ENCODE measurements around the gene DSCAM.

Gene DSCAM

GRCh38 chr21:40049931-40050290, 797.0 kb downstream of the DSCAM start:
- TF ChIP-seq, protein P1, sequence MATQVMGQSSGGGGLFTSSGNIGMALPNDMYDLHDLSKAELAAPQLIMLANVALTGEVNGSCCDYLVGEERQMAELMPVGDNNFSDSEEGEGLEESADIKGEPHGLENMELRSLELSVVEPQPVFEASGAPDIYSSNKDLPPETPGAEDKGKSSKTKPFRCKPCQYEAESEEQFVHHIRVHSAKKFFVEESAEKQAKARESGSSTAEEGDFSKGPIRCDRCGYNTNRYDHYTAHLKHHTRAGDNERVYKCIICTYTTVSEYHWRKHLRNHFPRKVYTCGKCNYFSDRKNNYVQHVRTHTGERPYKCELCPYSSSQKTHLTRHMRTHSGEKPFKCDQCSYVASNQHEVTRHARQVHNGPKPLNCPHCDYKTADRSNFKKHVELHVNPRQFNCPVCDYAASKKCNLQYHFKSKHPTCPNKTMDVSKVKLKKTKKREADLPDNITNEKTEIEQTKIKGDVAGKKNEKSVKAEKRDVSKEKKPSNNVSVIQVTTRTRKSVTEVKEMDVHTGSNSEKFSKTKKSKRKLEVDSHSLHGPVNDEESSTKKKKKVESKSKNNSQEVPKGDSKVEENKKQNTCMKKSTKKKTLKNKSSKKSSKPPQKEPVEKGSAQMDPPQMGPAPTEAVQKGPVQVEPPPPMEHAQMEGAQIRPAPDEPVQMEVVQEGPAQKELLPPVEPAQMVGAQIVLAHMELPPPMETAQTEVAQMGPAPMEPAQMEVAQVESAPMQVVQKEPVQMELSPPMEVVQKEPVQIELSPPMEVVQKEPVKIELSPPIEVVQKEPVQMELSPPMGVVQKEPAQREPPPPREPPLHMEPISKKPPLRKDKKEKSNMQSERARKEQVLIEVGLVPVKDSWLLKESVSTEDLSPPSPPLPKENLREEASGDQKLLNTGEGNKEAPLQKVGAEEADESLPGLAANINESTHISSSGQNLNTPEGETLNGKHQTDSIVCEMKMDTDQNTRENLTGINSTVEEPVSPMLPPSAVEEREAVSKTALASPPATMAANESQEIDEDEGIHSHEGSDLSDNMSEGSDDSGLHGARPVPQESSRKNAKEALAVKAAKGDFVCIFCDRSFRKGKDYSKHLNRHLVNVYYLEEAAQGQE (IDR thresholded peaks at IDR 0.05; ENCODE audit: insufficient replicate concordance, low read depth): no peak
- TF ChIP-seq SPI1 (IDR thresholded peaks at IDR 0.05; ENCODE audit: borderline replicate concordance, low read depth) (no peak), GABPA (IDR thresholded peaks at IDR 0.05; ENCODE audit: low read depth) (no peak), POLR2AphosphoS5 (IDR thresholded peaks at IDR 0.05; ENCODE audit: low read depth) (no peak)
- TF ChIP-seq, protein P2, sequence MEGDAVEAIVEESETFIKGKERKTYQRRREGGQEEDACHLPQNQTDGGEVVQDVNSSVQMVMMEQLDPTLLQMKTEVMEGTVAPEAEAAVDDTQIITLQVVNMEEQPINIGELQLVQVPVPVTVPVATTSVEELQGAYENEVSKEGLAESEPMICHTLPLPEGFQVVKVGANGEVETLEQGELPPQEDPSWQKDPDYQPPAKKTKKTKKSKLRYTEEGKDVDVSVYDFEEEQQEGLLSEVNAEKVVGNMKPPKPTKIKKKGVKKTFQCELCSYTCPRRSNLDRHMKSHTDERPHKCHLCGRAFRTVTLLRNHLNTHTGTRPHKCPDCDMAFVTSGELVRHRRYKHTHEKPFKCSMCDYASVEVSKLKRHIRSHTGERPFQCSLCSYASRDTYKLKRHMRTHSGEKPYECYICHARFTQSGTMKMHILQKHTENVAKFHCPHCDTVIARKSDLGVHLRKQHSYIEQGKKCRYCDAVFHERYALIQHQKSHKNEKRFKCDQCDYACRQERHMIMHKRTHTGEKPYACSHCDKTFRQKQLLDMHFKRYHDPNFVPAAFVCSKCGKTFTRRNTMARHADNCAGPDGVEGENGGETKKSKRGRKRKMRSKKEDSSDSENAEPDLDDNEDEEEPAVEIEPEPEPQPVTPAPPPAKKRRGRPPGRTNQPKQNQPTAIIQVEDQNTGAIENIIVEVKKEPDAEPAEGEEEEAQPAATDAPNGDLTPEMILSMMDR (IDR thresholded peaks at IDR 0.05; ENCODE audit: insufficient read depth, low read length): no peak

DNA sequence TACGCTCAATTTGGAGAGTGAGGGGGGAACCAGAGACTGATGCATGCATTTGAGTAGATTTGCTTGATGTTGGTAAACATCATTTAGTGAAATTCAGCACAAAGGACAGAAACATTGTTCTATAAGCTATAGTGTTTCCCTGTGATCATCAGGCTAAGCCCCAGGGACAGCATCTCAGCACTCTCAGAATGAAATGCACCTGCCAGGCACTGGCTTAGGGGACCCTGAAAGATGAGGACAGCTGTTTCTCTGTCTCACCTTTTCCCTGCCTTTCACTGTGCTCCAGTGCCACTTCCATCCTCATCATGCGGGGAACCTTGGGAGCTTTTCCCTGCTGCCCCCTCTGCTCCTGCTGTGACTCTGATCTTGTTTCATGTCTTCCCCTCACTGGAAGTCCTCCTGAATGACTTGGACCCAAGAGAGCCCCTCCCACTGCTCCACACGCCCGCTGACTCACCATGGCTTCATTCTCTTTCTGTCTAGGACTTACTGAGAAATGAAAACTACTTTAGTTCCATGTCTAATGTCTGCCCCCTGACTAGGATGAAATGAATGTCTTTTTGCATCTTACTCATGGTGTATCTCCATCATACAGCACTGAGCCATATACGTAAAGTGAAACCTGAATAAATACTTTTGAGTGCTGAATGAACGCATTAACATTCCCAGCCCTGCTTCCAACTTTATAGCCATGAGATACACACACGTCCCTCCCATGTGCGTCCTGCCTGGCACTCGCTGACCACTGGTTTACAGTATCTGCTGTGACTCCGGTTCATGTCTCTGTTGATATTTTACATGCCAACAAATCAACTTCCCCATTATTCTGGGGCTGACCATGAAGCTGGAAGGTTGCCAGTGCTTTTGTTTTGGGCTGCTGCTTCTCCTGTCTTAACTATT, 797.7 kb downstream of the DSCAM start:
- H3K4me3 ChIP-seq (replicated peaks; ENCODE audit: insufficient read depth, low read length): no peak overlapping the region
- no peaks in the 10 kb centered on the region for H3K27me3 ChIP-seq (ENCODE audit: insufficient read depth, poor library complexity, severe bottlenecking)
- H3K27ac ChIP-seq (replicated peaks): no peak overlapping the region
- TF ChIP-seq, protein P2 (IDR thresholded peaks at IDR 0.05; ENCODE audit: insufficient read depth, low read length): no peak
- TF ChIP-seq POLR2AphosphoS5 (IDR thresholded peaks at IDR 0.05; ENCODE audit: low read depth): no peak
- TF ChIP-seq, protein P1 (IDR thresholded peaks at IDR 0.05; ENCODE audit: insufficient replicate concordance, low read depth): peak; percentile 28
- no peak for TF ChIP-seq SPI1 (IDR thresholded peaks at IDR 0.05; ENCODE audit: borderline replicate concordance, low read depth)
- TF ChIP-seq GABPA (IDR thresholded peaks at IDR 0.05; ENCODE audit: low read depth): no peak
- DNase-seq (ENCODE audit: low read depth in 1 of 2, low spot score in 1 of 2): peak in 1 of 2 experiments; percentile 7

More at GRCh38 chr21:40049931-40050290, 797.0 kb downstream of the DSCAM start:
- Histone ChIP-seq H3K4me3 (replicated peaks; ENCODE audit: insufficient read depth, low read length) (no peak overlapping the region), H3K27ac (replicated peaks) (no peak overlapping the region), H3K27me3 (ENCODE audit: insufficient read depth, poor library complexity, severe bottlenecking) (no peaks in the 10 kb centered on the region)
- no peak for DNase-seq (ENCODE audit: low read depth in 1 of 2, low spot score in 1 of 2)

GRCh38 chr21:40047993-40048730, 798.8 kb downstream of the DSCAM start:
- TF ChIP-seq, protein P2 (IDR thresholded peaks at IDR 0.05; ENCODE audit: insufficient read depth, low read length): no peak
- TF ChIP-seq GABPA (IDR thresholded peaks at IDR 0.05; ENCODE audit: low read depth) (no peak), POLR2AphosphoS5 (IDR thresholded peaks at IDR 0.05; ENCODE audit: low read depth) (no peak), SPI1 (IDR thresholded peaks at IDR 0.05; ENCODE audit: borderline replicate concordance, low read depth) (no peak)
- TF ChIP-seq, protein P1 (IDR thresholded peaks at IDR 0.05; ENCODE audit: insufficient replicate concordance, low read depth): no peak
- Histone ChIP-seq H3K27ac (replicated peaks) (no peak overlapping the region), H3K27me3 (ENCODE audit: insufficient read depth, poor library complexity, severe bottlenecking) (no peaks in the 10 kb centered on the region), H3K4me3 (replicated peaks; ENCODE audit: insufficient read depth, low read length) (no peak overlapping the region)
- DNase-seq (ENCODE audit: low read depth in 1 of 2, low spot score in 1 of 2): no peak
